Breast epithelium (tissue), 4 donors: Measurements from ENCODE around the gene OSTN. TPM values are rescaled to one million over a fixed set of nuclear protein-coding genes. Genes with fewer than 3 reads are reported as not detected.

ENCODE experiments used
- DNase-seq, 2 donors: peaks; one replicate each; pipeline ENCODE4 v3.0.0-alpha.2; 2019; ENCODE audit warnings: low spot score in 2 of 2
- H3K27ac ChIP-seq, 2 donors: fragments of 200-600 bp; sonication (generic) in 1 of 2; one replicate each; pipeline ENCODE4 v1.5.1; 2016 to 2019; ENCODE audit warnings: mild to moderate bottlenecking in 1 of 2
- H3K27me3 ChIP-seq, 2 donors: fragments of 200-600 bp; sonication (generic) in 1 of 2; one replicate each; pipeline versions ENCODE4 v1.5.1 to v1.6.0; 2017 to 2019; ENCODE audit warnings: control low read depth in 1 of 2, mild to moderate bottlenecking in 1 of 2
- H3K36me3 ChIP-seq: fragments of 200-600 bp; one replicate; pipeline ENCODE4 v1.5.1; 2019
- H3K4me1 ChIP-seq, 2 donors: fragments of 200-600 bp; sonication (generic); one replicate each; pipeline ENCODE4 v1.5.1; 2016 to 2019; ENCODE audit warnings: control low read depth in 1 of 2
- H3K4me3 ChIP-seq, 3 donors: fragments of 200-600 bp; sonication (generic); 1 replicate in 2 of 3; 2 replicates in 1 of 3; pipeline ENCODE4 v1.5.1; 2016 to 2019; ENCODE audit warnings: mild to moderate bottlenecking in 3 of 3, moderate library complexity in 2 of 3
- H3K9me3 ChIP-seq, 2 donors: fragments of 200-600 bp; sonication (generic) in 1 of 2; one replicate each; pipeline ENCODE4 v1.5.1; 2016 to 2019; ENCODE audit warnings: control low read depth in 1 of 2
- CTCF ChIP-seq, 3 donors: fragments of 450-650 bp; IDR thresholded peaks; one replicate each; pipeline ENCODE4 v1.5.1; 2016 to 2017; ENCODE audit warnings: antibody characterized with exemption in 3 of 3, mild to moderate bottlenecking in 3 of 3, moderate library complexity in 3 of 3
- POLR2A ChIP-seq: fragments of 450-650 bp; IDR thresholded peaks from one replicate; pipeline ENCODE4 v1.6.1; 2016; ENCODE audit warnings: antibody characterized with exemption, mild to moderate bottlenecking, moderate library complexity
- POLR2AphosphoS5 ChIP-seq, 3 donors: sonication (generic); formaldehyde crosslinking; IDR thresholded peaks; one replicate each; pipeline ENCODE4 v1.6.1; 2017; ENCODE audit warnings: antibody characterized with exemption in 3 of 3
- intact Hi-C: fragments of 100-400 bp; cut with DNase I; formaldehyde crosslinking; loops from one replicate; pipeline ENCODE4 v1.15.1; 2023; ENCODE audit warnings: low total_unique reads
- total RNA-seq, 3 donors: library from RNA; depleted of rRNA; stranded (reverse); fragments of >200 nt; gene quantifications; one replicate each; pipeline ENCODE4 v1.1.0, GENCODE V29; 2016

The OSTN gene
- total RNA-seq, result 1 to 10 TPM in 1 of 3 donors, not detected in 2; 2.5 TPM

GRCh38 chr3:191198932-191199331, at the start of gene OSTN:
OSTN (plus strand) TSS chr3:191199241; CDS start chr3:191212533, 13,292 bp downstream.
- DNase-seq, result no peak
- intact Hi-C loops, result no loop called here
- TF ChIP-seq POLR2A (no peak), CTCF (IDR thresholded peaks at IDR 0.05) (no peak), POLR2AphosphoS5 (IDR thresholded peaks at IDR 0.05) (no peak)

GRCh38 chr3:191151653-191152052, 47.4 kb upstream of the OSTN start:
- peaks cover 7 to 24% of the 10 kb centered on the region in 2 donors for H3K9me3 ChIP-seq
- H3K27ac ChIP-seq, result no peak overlapping the region
- TF ChIP-seq POLR2AphosphoS5 (IDR thresholded peaks at IDR 0.05) (no peak), POLR2A (no peak), CTCF (IDR thresholded peaks at IDR 0.05) (no peak)
- no peaks in the 10 kb centered on the region for H3K4me1 ChIP-seq
- no peak for DNase-seq
- no peaks in the 10 kb centered on the region for H3K27me3 ChIP-seq
- no peaks in the 10 kb centered on the region for H3K36me3 ChIP-seq
- H3K4me3 ChIP-seq, result no peak overlapping the region
- intact Hi-C loops, result no loop called here

More at GRCh38 chr3:191198932-191199331, at the start of gene OSTN:
- Histone ChIP-seq H3K27me3 (no peaks in the 10 kb centered on the region), H3K27ac (no peak within 1 kb of the TSS), H3K4me1 (no peaks in the 10 kb centered on the region), H3K9me3 (no peaks in the 10 kb centered on the region), H3K4me3 (no peak within 1 kb of the TSS), H3K36me3 (no peaks in the 10 kb centered on the region)

GRCh38 chr3:191154827-191155226, 44.2 kb upstream of the OSTN start:
- H3K4me3 ChIP-seq, result no peak overlapping the region
- no peak for DNase-seq
- intact Hi-C loops, result no loop called here
- no peaks in the 10 kb centered on the region for H3K27me3 ChIP-seq
- no peaks in the 10 kb centered on the region for H3K36me3 ChIP-seq
- H3K9me3 ChIP-seq, result peaks cover 7 to 24% of the 10 kb centered on the region in 2 donors
- no peaks in the 10 kb centered on the region for H3K4me1 ChIP-seq
- H3K27ac ChIP-seq, result no peak overlapping the region
- TF ChIP-seq CTCF (IDR thresholded peaks at IDR 0.05) (no peak), POLR2AphosphoS5 (IDR thresholded peaks at IDR 0.05) (no peak), POLR2A (no peak)

- Histone ChIP-seq H3K27ac (no peak overlapping the region), H3K4me1 (no peaks in the 10 kb centered on the region), H3K4me3 (no peak overlapping the region), H3K27me3 (no peaks in the 10 kb centered on the region), H3K9me3 (peaks cover 7 to 24% of the 10 kb centered on the region in 2 donors), H3K36me3 (no peaks in the 10 kb centered on the region)
- intact Hi-C loops, result no loop called here
- TF ChIP-seq POLR2AphosphoS5 (IDR thresholded peaks at IDR 0.05) (no peak), POLR2A (no peak), CTCF (IDR thresholded peaks at IDR 0.05) (no peak)
- DNase-seq, result no peak
These were observed 40.8 kb upstream of the OSTN start for GRCh38 chr3:191158247-191158646.

- Histone ChIP-seq H3K27me3 (no peaks in the 10 kb centered on the region), H3K9me3 (peaks cover 7 to 27% of the 10 kb centered on the region in 2 donors), H3K4me1 (no peaks in the 10 kb centered on the region), H3K27ac (no peak overlapping the region), H3K36me3 (no peaks in the 10 kb centered on the region), H3K4me3 (no peak overlapping the region)
- DNase-seq, result no peak
- TF ChIP-seq POLR2A (no peak), CTCF (IDR thresholded peaks at IDR 0.05) (no peak), POLR2AphosphoS5 (IDR thresholded peaks at IDR 0.05) (no peak)
- intact Hi-C loops, result no loop called here
These were observed 40.2 kb upstream of the OSTN start for GRCh38 chr3:191158815-191159214.
